UCSD-AML1 (cell line): ENCODE measurements around the gene H19.

Experiments
- DNase-seq: peaks from one replicate; lab custom pipeline; 2025; ENCODE audit not compliant: unreplicated experiment; lab: John Stamatoyannopoulos, UW

The H19 gene

DNA sequence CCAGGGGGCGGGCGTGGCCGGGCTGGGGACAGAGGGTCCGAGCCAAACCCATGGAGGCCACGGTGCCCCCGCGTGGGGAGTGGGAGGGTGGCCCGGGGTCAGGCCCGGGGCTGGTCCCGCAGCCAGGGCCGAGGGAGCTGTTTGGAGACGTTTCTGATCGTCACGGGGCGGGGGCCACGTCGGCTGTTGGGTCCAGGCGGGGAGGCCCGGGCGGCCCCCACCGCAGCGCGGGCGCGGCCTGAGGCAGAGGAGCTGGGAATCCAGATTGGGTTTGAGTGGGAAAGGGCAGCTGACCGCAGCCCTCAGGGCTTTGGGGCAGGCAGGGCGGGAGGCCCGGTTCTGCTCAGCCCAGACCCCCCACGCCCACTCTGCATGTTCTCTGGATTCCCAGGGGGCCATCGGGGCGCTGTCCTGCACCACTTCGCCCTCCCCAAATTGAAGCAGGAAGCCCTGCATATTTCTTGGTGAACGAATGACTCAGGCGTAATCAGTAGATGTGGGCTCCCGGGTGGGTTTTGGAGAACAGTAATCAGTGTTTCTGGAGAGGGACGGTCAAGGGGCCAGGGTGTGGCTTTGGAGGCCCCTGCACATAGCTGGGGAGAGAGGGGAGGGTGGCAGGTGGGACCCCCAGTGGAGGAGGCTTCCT lies 49.9 kb downstream of the H19 start:
- no peak for DNase-seq

DNA sequence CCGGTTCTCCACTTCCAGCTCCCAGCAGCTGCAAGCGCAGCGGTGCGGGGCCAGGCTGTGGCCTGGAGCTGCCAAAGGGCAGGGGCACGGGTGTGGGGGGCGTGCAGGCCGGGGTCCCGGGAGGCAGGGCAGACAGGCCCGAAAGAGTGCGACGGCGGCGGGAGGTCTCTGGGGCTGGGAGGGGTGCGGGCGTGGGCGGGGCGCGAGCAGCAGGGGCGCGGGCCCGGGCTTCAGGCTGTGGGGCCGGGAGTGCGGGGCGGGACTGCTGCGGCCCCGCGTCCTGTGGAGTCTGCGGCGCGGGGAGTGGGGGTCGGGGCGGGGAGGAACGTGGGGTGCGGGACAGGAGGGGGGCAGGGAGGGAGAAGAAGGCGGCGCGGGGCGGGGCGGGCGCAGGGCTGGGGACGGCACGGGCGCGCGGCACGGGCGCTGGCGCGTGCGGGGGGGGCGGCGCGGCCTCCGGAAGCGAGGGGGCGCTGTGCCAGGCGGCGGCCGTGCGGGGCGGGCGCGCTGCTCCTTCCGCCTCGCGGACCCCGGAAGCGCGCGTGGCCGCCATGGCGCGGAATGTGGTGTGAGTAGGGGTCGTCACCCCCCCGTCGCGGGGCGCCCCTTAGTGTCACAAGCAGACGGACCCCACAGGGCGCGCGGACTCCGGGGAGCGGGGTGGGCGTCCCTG lies 50.7 kb downstream of the H19 start, which contains the start of gene MRPL23:
MRPL23 (plus strand) TSS at position 521 of the 673 bp plus-strand sequence; CDS start at position 552, 31 bp downstream.
- DNase-seq, result no peak
